Measurements from ENCODE around the gene HERC3.

The HERC3 gene

DNA sequence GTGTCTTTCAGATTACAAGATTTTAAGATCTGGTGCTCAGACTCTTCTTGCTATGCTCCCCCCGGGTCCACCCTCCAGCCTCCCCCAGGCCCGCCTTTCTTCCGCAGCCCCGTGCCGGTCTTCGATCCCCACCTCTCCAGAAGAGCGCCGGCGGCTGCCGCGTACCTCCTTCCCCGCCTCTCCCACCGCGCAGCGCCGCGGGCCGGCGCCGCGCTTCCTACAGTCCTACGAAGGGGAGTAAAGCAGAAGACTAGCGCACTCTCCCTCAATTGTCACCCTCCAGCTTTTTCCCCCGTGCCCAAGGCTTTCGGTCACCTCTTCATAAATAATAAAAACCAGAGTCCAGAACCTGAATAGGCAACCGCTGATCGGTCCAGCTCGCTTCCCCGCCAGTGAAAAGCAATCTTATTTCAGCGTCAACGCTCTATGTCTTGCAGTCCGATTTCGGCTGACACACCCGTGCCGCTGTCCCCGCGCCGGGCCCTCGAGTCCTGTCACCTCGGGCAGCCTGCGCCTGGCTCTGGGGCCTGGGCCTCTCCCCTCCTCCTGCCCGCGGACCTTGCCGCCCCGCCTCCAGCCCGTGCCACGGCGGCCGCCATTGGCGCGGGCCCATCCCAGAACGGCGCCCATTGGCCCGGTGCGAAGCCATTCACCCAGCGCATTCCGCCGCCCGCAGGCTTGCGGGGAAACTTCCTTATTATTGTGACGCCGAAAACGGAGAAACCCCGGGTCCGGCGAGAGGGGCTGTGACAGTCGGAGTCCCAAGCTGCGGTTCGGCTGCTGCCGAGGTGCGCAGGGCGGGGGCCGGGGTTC is at the start of gene HERC3:
Gene HERC3 (plus strand): TSS at position 694 of the 813 bp plus-strand sequence. CDS start 13,344 bp downstream, outside the sequence.
- peak; percentile 94 for DNase-seq

DNA sequence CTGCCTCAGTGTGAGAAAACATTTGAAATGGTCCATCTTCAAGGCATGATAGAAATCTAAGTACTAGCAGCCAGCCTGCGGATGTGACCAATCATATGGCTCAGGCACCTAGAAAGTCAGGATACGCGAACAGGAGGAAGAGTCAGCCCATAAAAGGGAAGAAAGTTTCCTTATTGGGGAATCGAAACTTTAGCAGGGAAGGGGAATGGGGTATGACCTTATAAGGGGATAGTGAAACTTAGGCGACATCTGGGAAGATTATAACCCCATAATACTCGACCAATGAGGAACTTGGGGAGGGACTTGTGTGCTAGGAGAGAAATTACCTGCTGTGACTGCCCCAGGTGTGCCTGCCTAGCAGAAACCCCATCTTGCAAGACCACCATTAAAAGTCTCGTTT is 42.5 kb upstream of the HERC3 start:
- no peak for DNase-seq

DNA sequence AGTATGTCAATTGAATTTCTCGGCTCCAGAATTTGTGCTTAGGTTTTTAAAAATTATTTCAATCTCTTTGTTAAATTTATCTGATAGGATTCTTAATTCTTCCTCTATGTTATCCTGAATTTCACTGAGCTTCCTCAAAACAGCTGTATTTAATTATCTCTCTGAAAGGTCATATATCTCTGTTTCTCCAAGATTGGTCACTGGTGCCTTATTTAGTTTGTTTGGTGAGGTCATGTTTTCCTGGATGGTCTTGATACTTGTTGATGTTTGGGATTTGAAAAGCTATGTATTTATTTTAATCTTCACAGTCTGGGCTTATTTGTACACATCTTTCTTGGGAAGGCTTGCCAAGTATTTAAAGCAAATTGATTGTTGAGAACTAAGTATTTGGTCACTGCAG is 24.7 kb upstream of the HERC3 start:
- DNase-seq = no peak

DNA sequence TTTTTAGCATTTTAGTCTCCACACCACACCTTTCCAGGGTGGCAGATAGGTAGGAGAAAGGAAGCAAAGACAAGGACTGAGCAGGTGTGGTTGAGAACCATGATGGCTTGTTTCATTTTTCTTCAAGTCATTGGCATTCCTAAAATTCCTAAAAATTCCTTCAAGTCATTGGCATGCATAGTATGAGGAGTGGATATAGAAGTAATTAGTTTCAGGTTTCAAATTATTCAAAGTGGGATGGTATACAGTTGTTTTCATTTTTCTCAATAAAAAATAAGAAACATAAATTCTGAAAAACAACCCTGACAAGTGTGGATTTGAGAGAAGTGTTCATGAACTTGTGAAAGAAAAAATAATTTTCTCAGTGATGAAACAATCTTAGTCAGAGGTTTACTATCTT is 22.3 kb upstream of the HERC3 start:
- DNase-seq = no peak

DNA sequence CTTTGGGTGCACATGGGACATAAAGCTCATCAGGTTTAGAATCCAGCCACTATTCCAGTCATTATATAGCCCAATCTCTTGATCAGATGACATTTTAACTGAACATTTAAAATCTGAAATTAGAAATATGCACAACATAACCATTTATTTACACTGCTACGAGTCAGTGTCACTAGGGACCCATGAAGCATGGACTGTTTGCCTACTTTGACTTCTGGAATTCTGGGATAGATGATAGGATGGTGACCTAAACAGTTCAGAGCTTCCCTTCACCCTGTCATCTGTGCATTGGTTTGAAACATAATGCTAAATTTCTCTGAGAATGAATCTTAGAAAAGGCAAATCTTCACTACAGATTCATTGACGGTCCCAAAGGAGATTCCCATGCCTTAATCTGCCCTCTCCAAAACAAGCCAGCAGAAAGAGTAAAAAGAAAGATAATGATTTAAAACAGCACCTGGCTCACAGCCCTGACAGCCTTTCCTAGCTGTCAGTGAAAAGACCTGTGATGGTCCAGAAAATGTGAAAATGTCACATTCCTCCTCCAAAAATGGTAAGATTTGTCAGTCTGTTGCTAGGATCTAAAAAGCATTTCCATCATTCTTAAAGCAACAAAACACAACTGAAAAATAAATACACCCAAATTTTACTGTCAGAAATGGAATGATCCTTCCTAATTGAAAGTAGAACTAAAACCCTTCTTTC is 18.9 kb upstream of the HERC3 start:
- no peak for DNase-seq

DNA sequence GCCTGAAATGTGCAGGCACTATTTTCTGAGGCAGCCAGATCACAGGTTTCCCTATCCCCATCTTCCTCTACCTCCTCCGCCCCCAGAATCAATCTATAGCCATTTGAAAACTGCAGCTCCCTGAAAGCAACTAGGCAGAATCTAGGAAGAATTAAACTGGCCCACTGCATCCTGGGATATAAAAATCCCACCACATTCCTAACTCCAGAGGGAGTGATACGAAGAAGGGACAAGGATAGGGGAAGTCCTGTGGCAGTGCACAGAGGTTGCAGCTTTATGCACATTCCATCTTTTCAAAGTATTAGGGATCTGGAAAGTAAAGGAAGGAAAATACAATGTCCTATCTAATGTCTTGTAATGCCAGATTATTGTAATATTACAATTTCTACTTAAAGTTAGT is 18.3 kb upstream of the HERC3 start:
- DNase-seq = no peak

DNA sequence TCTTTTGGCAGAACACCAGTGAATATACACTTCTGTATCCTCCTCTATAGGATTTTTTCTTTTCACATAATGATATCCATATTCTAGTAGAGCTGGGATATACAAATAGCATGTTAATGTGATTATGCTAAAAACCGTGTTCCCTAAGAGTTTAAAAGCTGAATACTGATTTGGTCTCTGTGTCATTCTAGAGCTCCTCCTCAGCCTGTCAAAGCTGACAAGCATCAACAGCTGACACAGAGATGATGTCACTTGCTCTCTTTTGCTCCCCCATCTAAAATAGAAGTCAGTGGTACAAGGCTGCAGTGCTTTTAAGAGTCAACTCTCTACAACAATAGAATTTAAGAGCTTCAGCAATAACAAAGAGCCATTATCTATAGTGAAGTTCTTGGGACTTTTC is 17.1 kb upstream of the HERC3 start:
- DNase-seq = no peak

DNA sequence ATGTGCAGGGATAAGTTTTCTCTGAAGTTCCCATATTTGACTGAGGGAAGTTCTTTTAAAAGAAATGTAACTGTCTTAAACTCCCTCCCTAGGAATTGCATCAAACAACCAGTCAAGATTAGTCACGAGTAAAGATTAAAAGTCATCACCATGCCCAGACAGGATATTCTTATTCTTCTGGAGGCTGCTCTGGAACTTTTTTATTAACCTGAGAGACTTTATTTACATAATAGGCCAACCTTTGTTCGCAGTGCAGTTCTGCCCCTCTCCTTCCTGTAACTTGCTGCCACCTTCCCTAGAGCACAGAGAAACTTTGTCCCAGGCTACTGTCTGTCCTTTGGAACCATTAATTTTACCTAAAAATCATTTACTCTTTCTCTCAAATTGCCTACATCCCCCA is 9.8 kb upstream of the HERC3 start:
- DNase-seq = no peak

DNA sequence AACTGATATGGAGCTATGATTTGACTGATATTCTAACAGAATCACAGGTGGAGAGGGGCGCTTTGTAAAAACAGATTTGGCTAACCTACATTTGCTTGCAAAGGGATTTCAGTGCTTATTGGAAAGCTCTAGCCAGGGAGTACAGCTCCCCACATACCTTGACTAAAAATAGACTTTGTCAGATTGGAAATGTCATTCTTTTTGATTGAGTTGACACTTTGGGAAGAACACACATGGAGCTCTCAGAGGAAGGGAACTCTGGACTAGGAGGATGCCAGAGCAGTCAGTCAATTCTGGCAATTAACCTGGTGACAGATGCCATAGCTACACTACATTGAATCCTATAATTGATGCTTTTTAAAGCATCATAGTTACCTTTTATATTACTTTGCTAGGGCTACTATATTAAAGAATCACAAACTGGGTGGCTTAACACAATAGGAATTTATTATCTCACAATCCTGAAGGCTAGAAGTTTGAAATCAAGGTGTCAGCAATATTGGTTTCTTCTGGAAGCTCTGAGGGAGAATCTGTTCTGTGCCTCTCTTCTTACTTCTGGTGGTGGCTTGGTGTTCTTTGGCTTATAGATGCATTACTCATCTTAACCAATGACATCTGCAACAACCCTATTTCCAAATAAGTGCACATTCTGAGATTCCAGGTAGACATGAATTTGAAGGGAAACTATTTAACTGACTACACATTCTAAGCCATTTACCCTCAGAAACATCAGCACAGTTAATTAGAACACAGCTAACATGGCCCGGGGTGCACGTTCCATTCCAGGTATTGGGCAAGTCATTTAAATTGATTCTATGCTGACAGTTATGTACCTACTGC is 8.4 kb upstream of the HERC3 start:
- no peak for DNase-seq

DNA sequence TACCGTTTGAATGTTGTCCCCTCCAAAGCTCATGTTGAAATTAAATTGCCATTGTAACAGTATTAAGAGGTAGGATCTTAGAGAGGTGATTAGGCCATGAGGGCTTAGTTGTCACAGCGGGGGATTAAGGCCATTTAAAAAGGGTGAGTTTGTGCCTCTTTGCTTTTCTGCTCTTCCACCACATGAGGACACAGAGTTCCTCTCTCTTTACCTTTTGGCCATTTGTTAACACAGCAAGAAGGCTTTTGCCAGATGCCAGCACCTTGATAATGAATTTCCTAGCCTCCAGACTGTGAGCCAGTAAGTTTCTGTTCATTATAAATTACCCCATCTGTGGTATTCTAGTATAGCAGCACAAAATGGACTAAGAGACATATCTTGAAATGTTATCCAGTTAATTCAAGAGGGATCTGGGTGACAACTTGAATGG is 7.8 kb upstream of the HERC3 start:
- no peak for DNase-seq

DNA sequence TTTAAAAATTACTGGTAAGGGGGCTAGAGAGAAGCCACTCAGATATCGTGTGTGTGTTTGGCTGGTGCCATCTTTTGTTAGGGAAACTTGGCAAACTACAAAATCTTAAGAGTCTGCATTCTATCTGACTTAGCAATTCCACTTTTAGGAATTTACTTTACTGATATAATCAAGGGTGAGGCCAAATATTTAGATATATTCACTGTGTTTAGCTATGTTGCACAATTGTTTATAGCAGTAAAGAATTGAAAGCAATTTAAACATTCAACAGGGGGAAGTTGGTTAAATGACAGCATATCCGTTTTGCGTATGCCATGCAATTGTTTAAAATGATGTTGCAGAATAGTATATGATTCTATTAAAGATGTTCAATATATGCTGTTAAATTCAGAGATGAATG is 6.4 kb upstream of the HERC3 start:
- no peak for DNase-seq

DNA sequence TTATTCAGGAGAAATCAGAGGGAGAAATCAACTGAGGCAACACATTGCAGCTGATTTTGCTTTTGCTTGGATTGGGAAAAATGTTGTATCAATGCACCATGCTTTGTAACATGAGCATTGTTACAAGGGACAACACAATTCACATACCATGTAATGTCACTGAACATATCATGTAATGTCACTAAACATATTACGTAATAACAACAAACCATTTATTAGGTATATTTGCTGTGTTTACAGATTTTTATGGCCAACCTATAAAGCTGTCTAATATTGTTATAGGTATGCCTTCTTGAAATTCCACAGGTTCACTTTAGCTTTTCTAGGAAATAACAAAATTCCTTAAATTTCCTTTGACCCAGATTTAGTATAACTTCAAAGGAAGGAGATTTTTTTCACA is 5.0 kb upstream of the HERC3 start:
- no peak for DNase-seq

DNA sequence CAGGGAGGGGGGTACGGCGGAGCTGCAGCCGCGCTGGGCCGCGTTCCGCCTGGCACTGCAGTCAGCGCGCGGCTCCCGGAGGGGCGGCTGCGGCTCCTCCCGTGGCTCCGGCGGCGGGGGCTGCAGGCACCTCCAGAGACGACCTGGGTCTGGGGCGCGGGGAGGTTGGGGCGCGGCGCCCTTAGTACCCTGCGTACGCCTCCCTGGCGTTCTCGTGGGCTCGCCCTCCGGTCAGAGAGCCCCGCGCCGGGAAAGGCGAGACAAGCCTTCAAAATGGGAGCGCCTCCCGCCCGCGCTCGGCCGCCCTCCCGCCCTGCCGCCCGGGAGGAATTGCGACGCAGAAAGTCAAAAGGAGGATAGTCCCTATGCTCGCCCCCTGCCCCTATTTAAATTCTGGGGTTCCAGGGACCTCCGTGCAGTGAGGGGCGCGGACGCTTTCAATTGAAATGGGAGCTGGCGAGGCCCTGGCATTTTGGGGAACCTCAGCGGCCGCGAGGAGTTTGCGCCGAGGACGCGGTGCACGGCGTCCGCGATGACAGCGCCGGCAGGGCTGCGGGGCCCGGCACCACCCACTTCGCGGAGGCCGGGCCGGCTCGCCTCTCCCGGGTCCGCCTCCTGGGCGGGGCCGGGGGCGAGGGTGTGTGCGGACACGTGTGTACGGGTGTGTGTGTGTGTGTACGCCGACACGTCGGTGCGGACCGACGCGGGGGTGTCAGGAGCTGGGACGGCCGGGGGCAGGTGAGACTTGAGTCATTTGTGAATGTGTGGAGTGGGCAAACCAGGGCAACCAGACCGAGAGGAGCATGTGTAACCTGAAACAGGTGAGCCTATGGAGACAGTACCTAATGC is 544 bp downstream of the HERC3 start:
- peak; percentile 79 for DNase-seq

DNA sequence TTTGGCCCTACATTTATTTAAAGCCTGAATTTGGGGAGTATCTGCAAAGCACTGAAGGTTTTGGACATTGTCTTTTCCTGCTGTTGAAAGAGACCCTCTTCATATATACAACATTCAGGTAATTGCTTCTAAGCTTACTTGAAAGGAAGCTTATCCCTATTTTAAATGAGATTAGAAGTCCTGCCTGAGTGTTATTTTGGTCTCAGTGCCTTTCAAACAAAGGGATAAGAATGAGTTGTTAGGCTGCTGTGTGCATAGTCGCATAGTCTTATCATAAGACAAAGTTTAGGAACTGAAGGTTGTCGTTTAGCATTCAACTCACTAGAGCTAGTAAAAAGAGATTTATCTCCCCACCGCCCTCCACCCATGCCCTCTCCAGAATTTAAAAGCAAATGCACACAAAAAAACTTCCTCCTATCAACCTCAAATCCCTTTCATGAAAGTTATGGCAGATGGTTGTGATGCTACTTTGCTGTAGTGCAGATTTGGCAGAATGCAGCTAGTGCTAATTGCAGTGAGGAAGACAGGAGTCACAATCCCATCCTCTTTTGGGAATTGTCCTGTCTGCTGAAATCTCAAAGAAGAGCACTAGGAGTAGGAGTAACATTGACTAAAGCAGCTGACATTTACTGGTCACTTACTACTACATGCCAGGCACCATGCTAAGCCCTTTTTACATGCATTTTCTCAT is 5.8 kb downstream of the HERC3 start:
- DNase-seq = no peak

DNA sequence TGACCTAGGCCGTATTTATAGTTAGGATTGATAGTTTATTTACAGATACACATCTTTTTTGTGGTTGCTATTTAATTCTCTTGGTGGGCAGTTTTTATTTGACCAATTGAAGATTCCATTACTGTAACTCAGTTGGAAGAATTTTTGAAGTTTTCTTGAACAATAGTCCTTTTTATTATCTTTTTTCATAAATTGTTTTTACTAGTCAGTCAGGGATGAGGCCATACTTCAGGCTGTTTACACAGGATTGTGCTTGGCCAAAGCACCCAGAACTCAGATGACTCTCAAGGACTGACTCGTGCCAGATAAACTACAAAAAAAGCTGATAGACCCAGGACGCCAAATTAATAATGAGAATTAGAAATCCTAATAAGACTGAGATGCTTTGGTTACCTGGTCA is 7.0 kb downstream of the HERC3 start:
- no peak for DNase-seq

DNA sequence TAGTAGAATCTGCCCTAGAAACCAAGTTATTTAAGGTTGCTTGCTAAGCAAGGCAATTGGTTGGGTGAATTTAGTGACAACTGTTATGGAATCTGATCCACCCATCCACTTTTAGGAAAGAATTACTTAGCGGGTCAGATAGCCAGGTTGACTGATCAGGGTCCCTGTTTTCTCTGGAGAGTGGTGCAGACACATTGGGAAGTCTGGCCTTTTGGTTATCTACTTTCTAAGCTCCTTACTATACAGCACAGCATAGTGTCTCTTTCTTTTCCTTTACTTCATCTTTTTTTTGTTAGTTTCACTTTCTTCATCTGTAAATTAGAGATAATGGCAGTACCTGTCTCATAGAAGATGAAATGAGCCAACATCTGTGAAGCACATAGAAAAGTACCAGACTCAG is 7.4 kb downstream of the HERC3 start:
- peak; percentile 52 for DNase-seq

DNA sequence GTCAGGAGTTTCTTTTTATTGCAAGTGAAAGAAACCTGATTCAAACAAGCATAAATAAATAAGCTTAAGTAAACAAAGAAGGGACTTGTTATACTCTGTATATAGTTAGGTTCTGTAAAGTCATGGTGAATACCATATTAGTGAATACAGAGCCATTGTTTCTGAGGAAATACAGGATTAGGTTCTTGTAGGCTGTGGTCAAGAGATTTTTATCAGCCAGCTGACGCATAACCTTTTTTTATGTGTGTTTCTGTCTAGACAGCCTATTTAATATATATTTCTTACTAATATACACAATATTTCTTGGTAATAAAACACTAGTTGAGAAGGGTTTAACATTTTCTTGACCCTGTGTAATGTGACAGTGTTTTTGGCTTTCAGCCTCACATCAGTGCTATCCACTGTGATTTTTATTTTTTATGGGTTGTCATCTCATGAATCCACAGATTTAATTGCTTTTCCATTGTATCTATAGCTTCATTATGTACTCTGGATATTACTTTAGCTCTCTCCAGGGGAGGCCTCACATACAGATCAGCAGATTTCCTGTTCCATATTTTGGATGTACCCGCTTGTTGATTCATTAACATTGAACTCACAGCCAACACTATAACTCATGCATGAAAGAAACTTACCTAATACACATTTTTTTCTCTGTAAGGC is 8.0 kb downstream of the HERC3 start:
- DNase-seq = peak; percentile 53

DNA sequence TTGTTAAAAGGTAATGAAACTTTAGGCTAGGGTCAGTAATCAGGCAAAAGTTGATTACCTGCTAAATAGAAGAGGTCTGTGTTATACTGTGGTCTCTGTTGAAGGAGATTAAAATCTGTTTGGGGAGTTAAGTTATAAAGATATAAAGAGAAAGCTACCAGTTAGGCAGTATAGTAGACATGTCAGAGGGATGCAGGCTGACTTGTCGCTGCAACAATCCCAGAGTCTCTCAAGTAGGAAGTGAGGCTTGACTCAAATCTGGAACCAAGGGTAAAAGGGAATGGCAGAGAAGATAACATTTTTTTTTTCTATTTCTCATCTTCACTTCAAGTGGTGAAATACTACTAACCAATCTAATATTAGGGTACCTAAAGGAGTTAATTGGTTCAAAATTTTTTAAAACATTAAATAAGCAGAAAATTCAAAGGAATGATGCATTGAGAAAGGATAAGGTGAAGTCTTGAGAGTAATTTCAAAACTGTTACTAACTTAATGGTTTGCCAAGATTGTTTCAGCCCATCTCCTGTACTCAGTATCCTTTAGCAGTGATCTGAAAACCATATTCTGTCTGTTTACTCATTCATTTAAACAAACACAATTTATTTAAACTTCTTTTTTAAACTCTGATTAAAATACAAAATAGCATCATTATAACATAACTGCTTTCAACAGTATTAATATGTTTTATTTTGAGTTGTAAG is 12.8 kb downstream of the HERC3 start:
- no peak for DNase-seq

DNA sequence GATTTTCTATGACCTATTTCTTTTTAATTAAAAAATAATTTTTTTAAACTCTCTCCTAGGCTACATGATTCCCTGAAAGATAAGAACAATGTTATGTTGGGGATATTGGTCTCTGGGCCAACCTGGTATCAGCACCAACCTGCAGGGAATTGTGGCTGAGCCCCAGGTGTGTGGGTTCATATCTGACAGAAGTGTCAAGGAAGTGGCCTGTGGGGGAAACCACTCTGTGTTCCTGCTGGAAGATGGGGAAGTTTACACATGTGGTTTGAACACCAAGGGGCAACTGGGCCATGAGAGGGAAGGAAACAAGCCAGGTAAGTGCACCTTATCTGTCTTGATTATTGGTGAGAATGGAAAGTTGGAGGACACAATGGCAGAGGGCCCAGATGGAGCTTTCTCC is 13.5 kb downstream of the HERC3 start:
- DNase-seq = no peak

DNA sequence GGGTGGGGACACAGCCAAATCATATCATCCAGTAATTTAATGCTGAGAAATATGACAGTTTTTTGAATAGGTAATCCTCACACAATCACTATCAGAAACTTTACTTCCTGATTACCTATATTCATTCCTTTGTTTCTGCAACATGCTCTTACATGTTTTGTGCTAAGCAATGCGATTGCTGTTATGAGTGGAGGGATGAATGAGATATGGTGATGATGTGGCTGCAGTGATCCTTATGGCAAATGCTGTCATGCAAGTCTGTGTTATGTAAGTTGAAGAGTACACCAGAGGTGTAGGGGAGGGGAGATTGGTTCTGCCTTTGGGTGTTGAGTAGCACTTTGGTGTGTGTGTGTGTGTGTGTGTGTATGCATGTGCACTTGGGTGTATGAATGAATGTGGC is 14.6 kb downstream of the HERC3 start:
- no peak for DNase-seq

DNA sequence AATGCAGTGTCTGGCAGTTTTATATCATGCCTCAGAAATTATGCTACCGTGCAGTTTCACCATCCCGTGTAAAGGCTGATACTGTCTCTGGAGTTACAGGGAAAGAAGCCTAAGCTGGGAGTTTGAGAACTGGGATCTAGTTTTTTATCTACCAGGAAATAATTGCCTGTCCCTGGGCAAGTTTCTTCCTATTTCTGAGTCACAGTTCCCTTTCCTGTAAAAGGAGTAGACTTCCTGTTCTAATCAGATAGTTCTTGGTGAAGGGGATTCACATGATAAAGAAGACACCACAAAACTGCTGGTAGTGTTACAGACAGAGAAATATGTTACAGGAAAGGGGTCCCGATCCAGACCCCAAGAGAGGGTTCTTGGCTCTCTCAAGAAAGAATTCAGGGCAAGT is 17.1 kb downstream of the HERC3 start:
- no peak for DNase-seq

All from OCI-M1 (cell line).